Esophagus (tissue), 2 donors: ENCODE data around the gene ADAM10. TPM values are rescaled to one million over a fixed set of nuclear protein-coding genes. Genes with fewer than 3 reads are reported as not detected.

ENCODE experiments used
- H3K27ac ChIP-seq, 2 donors: one replicate each; pipeline ENCODE4 v1.5.1; 2013; ENCODE audit warnings: low read depth in 2 of 2, mild to moderate bottlenecking in 2 of 2, inconsistent platforms in 1 of 2, low read length in 1 of 2, moderate library complexity in 1 of 2
- H3K27me3 ChIP-seq, 2 donors: one replicate each; pipeline ENCODE4 v1.6.1; 2013; ENCODE audit warnings: low read length in 2 of 2, control low read depth in 1 of 2, mild to moderate bottlenecking in 1 of 2; ENCODE audit not compliant: insufficient read depth in 2 of 2, control insufficient read depth in 1 of 2
- H3K36me3 ChIP-seq, 2 donors: one replicate each; pipeline ENCODE4 v1.6.1; 2013; ENCODE audit warnings: low read length in 1 of 2; ENCODE audit not compliant: control insufficient read depth in 2 of 2, insufficient read depth in 2 of 2
- H3K4me1 ChIP-seq, 2 donors: one replicate each; pipeline ENCODE4 v1.6.1; 2013; ENCODE audit warnings: low read length in 1 of 2; ENCODE audit not compliant: control insufficient read depth in 2 of 2, insufficient read depth in 2 of 2
- H3K4me3 ChIP-seq, 2 donors: one replicate each; pipeline ENCODE4 v1.5.1; 2013; ENCODE audit warnings: low read length in 2 of 2, mild to moderate bottlenecking in 2 of 2, low read depth in 1 of 2, moderate library complexity in 1 of 2
- H3K9me3 ChIP-seq, 2 donors: one replicate each; pipeline ENCODE4 v1.6.1; 2013; ENCODE audit warnings: mild to moderate bottlenecking in 2 of 2, low read depth in 1 of 2, low read length in 1 of 2, moderate library complexity in 1 of 2; ENCODE audit not compliant: control insufficient read depth in 2 of 2, insufficient read depth in 1 of 2
- WGBS, 2 donors: extraction: QIAGEN DNeasy Blood & Tissue Kit; methylation state at CpG; one replicate each; pipeline ENCODE4 v1.1.7; 2013; 5-methylcytosine and 5-hydroxymethylcytosine counted together
- polyA plus RNA-seq, 2 donors: library from polyadenylated mRNA; stranded (reverse); fragments of 200-250 nt; gene quantifications; one replicate each; pipeline ENCODE4 v1.2.3, GENCODE V29; 2013
- donor health status: healthy with polysubstance abuse.
- donor health status: Bipolar disorder and iron deficiency.

Gene ADAM10
- polyA plus RNA-seq, 2 donors = 9.7 to 16.0 TPM

- Histone ChIP-seq H3K4me1 (peaks cover 0 to 2% of the 10 kb centered on the region in 2 donors), H3K9me3 (no peaks in the 10 kb centered on the region), H3K36me3 (no peaks in the 10 kb centered on the region), H3K27ac (no peak overlapping the region), H3K4me3 (no peak overlapping the region), H3K27me3 (no peaks in the 10 kb centered on the region)
- WGBS, 2 donors = 88 to 97% methylated on average over 2 of the region's 2 CpGs
Measured at GRCh38 chr15:58702233-58702632, 47.3 kb downstream of the ADAM10 start.

DNA sequence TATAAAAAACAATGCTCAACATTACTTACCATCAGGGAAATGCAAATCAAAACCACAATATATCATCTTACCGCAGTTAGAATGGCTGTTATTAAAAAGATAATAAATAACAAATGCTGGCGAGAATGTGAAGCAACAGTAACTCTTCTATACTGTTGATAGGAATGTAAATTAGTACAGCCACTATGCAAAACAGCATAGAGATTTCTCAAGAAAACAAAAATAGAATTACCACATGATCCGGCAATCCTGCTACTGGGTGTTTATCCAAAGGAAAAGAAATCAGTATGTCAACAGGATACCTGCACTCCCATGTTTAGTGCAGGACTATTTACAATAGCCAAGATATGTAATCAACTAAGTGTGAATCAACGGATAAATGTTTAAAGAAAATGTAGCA, 48.1 kb downstream of the ADAM10 start:
- H3K27me3 ChIP-seq = no peaks in the 10 kb centered on the region
- no peak overlapping the region for H3K4me3 ChIP-seq
- no peaks in the 10 kb centered on the region for H3K9me3 ChIP-seq
- no peaks in the 10 kb centered on the region for H3K36me3 ChIP-seq
- no peak overlapping the region for H3K27ac ChIP-seq
- WGBS, 2 donors = 90 to 95% methylated on average over 4 of the region's 4 CpGs
- peaks cover 0 to 2% of the 10 kb centered on the region in 2 donors for H3K4me1 ChIP-seq

DNA sequence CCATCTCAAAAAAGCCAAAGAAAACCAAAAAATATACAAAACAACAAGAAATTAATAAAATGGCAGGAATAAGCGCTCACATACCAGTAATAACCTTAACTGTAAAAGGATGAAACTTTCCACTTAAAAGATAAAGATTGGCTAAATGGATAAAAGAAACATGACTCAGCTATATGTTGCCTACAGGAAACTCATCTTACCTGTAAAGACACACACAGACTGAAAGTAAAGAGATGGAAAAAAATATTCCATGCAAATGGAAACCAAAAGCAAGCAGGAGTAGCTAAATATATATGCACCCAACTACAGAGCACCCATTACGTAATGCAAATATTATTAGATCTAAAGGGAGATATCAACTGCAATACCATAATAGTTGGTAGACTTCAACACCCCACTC, 49.7 kb downstream of the ADAM10 start:
- 96 to 98% methylated on average over 2 of the region's 2 CpGs for WGBS, 2 donors
- no peaks in the 10 kb centered on the region for H3K36me3 ChIP-seq
- H3K27ac ChIP-seq = no peak overlapping the region
- peaks cover 0 to 2% of the 10 kb centered on the region in 2 donors for H3K4me1 ChIP-seq
- no peaks in the 10 kb centered on the region for H3K9me3 ChIP-seq
- H3K27me3 ChIP-seq = no peaks in the 10 kb centered on the region
- H3K4me3 ChIP-seq = no peak overlapping the region

DNA sequence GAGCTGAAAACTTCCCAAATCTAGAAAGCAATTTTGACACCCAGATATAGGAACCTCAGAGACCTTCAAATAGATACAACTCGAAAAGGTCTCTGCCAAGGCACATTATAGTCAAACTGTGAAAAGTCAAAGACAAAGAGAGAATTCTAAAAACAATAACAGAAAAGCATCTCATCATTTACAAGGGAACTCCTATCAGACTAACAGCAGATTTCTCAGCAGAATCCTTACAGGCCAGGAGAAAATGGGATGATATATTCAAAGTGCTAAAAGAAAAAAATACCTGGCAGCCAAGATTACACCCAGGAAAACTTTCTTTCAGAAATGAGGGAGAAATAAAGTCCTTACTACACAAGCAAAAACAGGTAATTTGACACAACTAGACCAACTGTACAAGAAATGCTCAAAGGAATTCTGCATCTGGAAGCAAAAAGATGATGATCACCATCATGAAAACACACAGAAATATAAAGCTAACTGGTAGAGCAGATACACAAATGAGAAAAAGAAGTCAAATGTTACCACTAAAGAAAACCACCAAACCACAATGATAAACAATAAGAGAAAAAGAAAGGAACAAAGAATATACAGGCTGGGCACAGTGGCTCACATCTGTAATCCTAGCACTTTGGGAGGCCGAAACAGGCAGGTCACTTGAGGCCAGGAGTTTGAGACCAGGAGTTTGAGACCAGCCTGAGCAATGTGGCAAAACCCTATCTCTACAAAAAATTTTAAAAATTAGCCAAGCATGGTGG, 50.4 kb downstream of the ADAM10 start:
- WGBS, 2 donors = 85 to 95% methylated on average over 2 of the region's 2 CpGs
- no peaks in the 10 kb centered on the region for H3K27me3 ChIP-seq
- no peaks in the 10 kb centered on the region for H3K36me3 ChIP-seq
- H3K9me3 ChIP-seq = no peaks in the 10 kb centered on the region
- no peak overlapping the region for H3K27ac ChIP-seq
- no peak overlapping the region for H3K4me3 ChIP-seq
- peaks cover 0 to 2% of the 10 kb centered on the region in 2 donors for H3K4me1 ChIP-seq

GRCh38 chr15:58697220-58697619, 52.3 kb downstream of the ADAM10 start:
- Histone ChIP-seq H3K4me1 (no peaks in the 10 kb centered on the region), H3K27me3 (no peaks in the 10 kb centered on the region), H3K4me3 (no peak overlapping the region), H3K27ac (no peak overlapping the region), H3K36me3 (no peaks in the 10 kb centered on the region), H3K9me3 (no peaks in the 10 kb centered on the region)
- WGBS, 2 donors = 93 to 96% methylated on average over 2 of the region's 2 CpGs

- no peaks in the 10 kb centered on the region for H3K9me3 ChIP-seq
- no peak overlapping the region for H3K27ac ChIP-seq
- no peaks in the 10 kb centered on the region for H3K36me3 ChIP-seq
- WGBS, 2 donors = 94 to 97% methylated on average over 6 of the region's 6 CpGs
- no peaks in the 10 kb centered on the region for H3K27me3 ChIP-seq
- no peaks in the 10 kb centered on the region for H3K4me1 ChIP-seq
- H3K4me3 ChIP-seq = no peak overlapping the region
Measured at GRCh38 chr15:58696738-58697137, 52.8 kb downstream of the ADAM10 start.

DNA sequence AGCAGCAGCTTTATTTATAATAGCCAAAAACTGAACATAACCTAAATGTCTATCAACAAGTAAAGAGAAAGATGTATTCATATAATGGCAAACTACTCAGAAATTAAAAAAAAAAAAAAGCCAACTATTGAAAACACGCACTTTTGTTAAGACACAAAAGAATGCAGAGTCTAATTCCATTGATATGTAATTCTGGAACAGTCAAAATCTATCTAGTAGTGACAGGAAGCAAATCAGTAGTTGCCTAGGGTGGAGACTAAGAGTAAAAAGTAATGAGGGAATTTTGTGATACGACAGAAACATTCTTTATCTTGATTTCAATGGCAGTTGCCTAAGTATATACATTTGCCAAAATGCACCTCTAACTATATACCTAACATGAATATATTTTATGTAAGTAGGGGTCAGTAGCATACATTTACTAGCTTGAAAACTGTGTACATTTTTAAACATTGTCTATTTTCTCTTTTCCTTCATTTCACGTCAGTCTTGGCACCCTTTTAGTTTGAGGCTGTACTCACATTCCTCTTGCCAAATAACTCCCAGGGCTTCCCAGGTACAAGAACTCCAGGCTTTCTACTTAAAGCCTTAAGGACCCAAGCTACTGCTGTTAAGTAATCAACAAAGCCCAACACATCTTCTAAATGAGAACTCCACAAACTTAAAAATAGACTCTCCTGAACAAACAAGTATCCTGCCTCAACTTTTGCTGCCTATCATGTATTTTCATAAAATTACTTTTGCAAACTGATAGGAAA, 54.7 kb downstream of the ADAM10 start:
- no peak overlapping the region for H3K27ac ChIP-seq

DNA sequence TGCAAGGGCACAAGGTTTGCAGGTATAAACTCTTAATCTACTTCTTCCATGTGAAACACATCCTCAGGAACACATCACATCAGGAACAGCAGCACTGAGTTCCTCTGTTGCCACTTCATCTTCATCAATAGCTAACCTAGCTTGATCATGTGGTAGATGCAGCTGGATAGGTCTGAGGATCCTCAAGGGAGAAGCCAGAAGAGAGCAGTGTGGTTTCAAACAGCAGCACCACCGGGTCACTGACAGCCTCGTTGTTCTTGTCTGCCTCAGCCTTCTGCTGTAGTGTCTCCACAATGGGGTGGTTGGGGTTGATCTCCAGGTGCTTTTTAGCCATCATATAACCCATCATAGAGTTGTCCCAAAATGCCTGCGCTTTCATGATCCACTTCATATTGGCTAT, 58.8 kb downstream of the ADAM10 start:
- H3K4me3 ChIP-seq = no peak overlapping the region
- no peaks in the 10 kb centered on the region for H3K9me3 ChIP-seq
- no peaks in the 10 kb centered on the region for H3K36me3 ChIP-seq
- no peaks in the 10 kb centered on the region for H3K4me1 ChIP-seq
- no peaks in the 10 kb centered on the region for H3K27me3 ChIP-seq
- no peak overlapping the region for H3K27ac ChIP-seq
- WGBS, 2 donors = 87 to 91% methylated on average over 3 of the region's 3 CpGs

More for the DNA sequence above, 54.7 kb downstream of the ADAM10 start:
- Histone ChIP-seq H3K9me3 (no peaks in the 10 kb centered on the region), H3K36me3 (no peaks in the 10 kb centered on the region), H3K4me3 (no peak overlapping the region), H3K4me1 (no peaks in the 10 kb centered on the region), H3K27me3 (no peaks in the 10 kb centered on the region)
- 39 to 52% methylated on average over 3 of the region's 3 CpGs for WGBS, 2 donors

DNA sequence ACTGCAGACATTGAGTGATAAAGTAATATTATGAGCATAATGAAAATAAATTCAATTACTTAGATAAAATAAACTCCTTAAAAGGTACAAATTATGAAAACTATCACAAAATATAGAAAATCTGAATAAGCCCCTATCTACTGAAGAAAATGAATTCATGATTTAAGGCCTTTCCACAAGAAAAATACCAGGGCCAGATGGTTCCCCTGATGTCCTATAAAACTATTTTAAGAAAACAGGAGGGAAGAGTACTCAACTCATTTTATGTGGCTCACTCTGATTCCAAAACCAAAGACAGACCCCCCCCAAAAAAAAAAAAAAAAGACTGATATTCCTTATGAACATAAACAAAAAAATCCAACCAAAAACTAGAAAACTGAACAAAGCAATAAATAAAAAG, 59.9 kb downstream of the ADAM10 start:
- Histone ChIP-seq H3K9me3 (no peaks in the 10 kb centered on the region), H3K36me3 (no peaks in the 10 kb centered on the region), H3K27ac (no peak overlapping the region), H3K4me3 (no peak overlapping the region), H3K4me1 (no peaks in the 10 kb centered on the region), H3K27me3 (no peaks in the 10 kb centered on the region)

DNA sequence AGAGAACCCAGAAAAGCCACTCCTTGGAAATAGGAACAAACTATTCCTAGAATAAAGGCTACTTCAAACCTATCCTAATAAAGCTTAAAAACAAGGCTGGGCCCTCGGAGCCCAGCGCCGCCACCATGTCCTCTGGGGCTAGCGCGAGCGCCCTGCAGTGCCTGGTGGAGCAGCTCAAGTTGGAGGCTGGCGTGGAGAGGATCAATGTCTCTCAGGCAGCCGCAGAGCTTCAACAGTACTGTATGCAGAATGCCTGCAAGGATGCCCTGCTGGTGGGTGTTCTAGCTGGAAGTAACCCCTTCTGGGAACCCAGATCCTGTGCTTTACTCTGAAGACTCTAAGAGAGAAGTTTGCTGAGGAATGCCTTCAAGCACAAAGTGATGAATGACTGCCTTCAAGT, 63.2 kb downstream of the ADAM10 start:
- H3K9me3 ChIP-seq = no peaks in the 10 kb centered on the region
- no peaks in the 10 kb centered on the region for H3K36me3 ChIP-seq
- H3K4me3 ChIP-seq = no peak overlapping the region
- 96 to 97% methylated on average over 8 of the region's 8 CpGs for WGBS, 2 donors
- H3K4me1 ChIP-seq = no peaks in the 10 kb centered on the region
- no peak overlapping the region for H3K27ac ChIP-seq
- no peaks in the 10 kb centered on the region for H3K27me3 ChIP-seq
